HG02884 (cell line): ENCODE results near the gene DTD1.
A peak's percentile ranks its signal among the peaks of the same experiment; 100 is the strongest.
"Not testable (repeated sequence)": the region's sequence is repeated elsewhere in the genome, so short reads cannot be mapped to it uniquely, and the experiment has no call there.

Source experiments
- ATAC-seq: cut with Tn5 transposase; IDR thresholded peaks from one replicate; pipeline ENCODE4 v1.9.1; 2021; ENCODE audit warnings: mild to moderate bottlenecking, moderate library complexity; ENCODE audit not compliant: unreplicated experiment

Gene DTD1

GRCh38 chr20:18737140-18737539 is 149.3 kb downstream of the DTD1 start:
- ATAC-seq, result no peak

- ATAC-seq, result no peak
These were observed 150.2 kb downstream of the DTD1 start for GRCh38 chr20:18738055-18738454.

GRCh38 chr20:18738888-18739287 is 151.0 kb downstream of the DTD1 start:
- no peak for ATAC-seq

- no peak for ATAC-seq
These were observed 151.9 kb downstream of the DTD1 start for GRCh38 chr20:18739751-18740166.

GRCh38 chr20:18740726-18741125 is 152.9 kb downstream of the DTD1 start:
- ATAC-seq, result no peak

- ATAC-seq, result no peak
These were observed 155.0 kb downstream of the DTD1 start for GRCh38 chr20:18742841-18743240.

- ATAC-seq, result no peak
These were observed 156.0 kb downstream of the DTD1 start for GRCh38 chr20:18743665-18744440.

- ATAC-seq, result no peak
These were observed 159.2 kb downstream of the DTD1 start for GRCh38 chr20:18747090-18747489.

- ATAC-seq, result no peak
These were observed 161.1 kb downstream of the DTD1 start for GRCh38 chr20:18748987-18749386.

GRCh38 chr20:18749528-18749927 is 161.7 kb downstream of the DTD1 start:
- ATAC-seq, result no peak

- no peak for ATAC-seq
These were observed 162.9 kb downstream of the DTD1 start for GRCh38 chr20:18750735-18751134.

GRCh38 chr20:18754030-18754652 is 166.3 kb downstream of the DTD1 start:
- ATAC-seq, result peak; percentile 99

GRCh38 chr20:18754653-18755045 is 166.8 kb downstream of the DTD1 start:
- no peak for ATAC-seq

- not testable (repeated sequence) for ATAC-seq
These were observed 173.0 kb downstream of the DTD1 start for GRCh38 chr20:18760852-18761251.

- no peak for ATAC-seq
These were observed 179.8 kb downstream of the DTD1 start for GRCh38 chr20:18767676-18768075.

- no peak for ATAC-seq
These were observed 185.7 kb downstream of the DTD1 start for GRCh38 chr20:18773566-18773965.

- no peak for ATAC-seq
These were observed 186.4 kb downstream of the DTD1 start for GRCh38 chr20:18774207-18774606.

GRCh38 chr20:18775633-18776032 is 187.8 kb downstream of the DTD1 start:
- ATAC-seq, result no peak

- no peak for ATAC-seq
These were observed 191.0 kb downstream of the DTD1 start for GRCh38 chr20:18778690-18779392.

GRCh38 chr20:18780385-18781130 is 192.7 kb downstream of the DTD1 start:
- ATAC-seq, result no peak

GRCh38 chr20:18781509-18781908 is 193.7 kb downstream of the DTD1 start:
- no peak for ATAC-seq
